ENCODE results near the gene GLIPR1L2. TPM values are rescaled to one million over a fixed set of nuclear protein-coding genes. Genes with fewer than 3 reads are reported as not detected.
"Not testable (repeated sequence)": the region's sequence is repeated elsewhere in the genome, so short reads cannot be mapped to it uniquely, and the experiment has no call there.

GLIPR1L2 gene
- total RNA-seq, 1 experiment from 2014 or later: 0.44 TPM

DNA sequence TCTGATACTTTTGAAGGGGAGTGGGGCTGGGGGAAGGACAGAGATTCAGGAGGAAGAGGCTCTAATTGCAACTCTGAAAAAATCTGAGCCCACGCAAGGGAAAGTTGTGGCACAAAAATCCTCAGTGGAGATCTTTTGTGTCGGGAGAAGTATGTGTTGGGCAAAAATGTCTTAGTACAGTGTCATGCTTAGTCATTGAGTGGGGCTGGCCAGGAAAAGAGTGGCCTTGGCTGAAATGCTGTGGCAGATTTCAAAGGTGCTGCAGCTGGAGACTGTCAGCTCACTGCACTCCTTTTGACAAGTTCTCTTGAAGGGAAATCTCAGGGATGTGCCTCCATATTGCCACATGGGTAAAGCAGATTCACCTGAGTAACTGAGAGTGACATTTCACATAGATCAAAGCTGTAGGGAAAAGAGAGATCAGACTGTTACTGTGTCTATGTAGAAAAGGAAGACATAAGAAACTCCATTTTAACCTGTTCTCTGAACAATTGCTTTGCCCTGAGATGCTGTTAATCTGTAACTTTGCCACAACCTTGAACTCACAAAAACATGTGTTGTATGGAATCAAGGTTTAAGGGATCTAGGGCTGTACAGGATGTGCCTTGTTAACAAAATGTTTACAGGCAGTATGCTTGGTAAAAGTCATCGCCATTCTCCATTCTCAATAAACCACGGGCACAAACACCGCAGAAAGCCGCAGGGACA, 53.7 kb downstream of the GLIPR1L2 start:
- Histone ChIP-seq H3K4me2 (ENCODE audit: low read length) (no peak overlapping the region), H3K4me3 (replicated peaks in 1 of 2; ENCODE audit: low read depth in 1 of 2, low read length in 2 of 2) (no peak overlapping the region), H3K9ac (ENCODE audit: low read length) (no peak overlapping the region), H3K9me2 (ENCODE audit: insufficient read depth) (no peaks in the 10 kb centered on the region), H3K36me3 (ENCODE audit: control insufficient read depth in 1 of 2, insufficient read depth in 2 of 2, low read length in 2 of 2) (no peaks in the 10 kb centered on the region), H2AFZ (ENCODE audit: low read depth, low read length, poor library complexity, severe bottlenecking) (peak overlapping the region; percentile 77), H4K20me1 (ENCODE audit: insufficient read depth) (no peaks in the 10 kb centered on the region), H3K27me3 (ENCODE audit: insufficient read depth, low read length) (no peaks in the 10 kb centered on the region), H3K27ac (ENCODE audit: low read depth, low read length) (no peak overlapping the region), H3K79me2 (ENCODE audit: insufficient read depth, low read length) (no peaks in the 10 kb centered on the region), H3K9me3 (ENCODE audit: control insufficient read depth in 1 of 2, insufficient read depth in 1 of 2, low read depth in 1 of 2, low read length in 2 of 2) (no peaks in the 10 kb centered on the region), H3K4me1 (ENCODE audit: control insufficient read depth in 1 of 2, insufficient read depth in 2 of 2, low read length in 2 of 2) (peaks cover 0 to 21% of the 10 kb centered on the region in 2 experiments; a peak in 3 of 4 replicates)
- TF ChIP-seq, protein P1, sequence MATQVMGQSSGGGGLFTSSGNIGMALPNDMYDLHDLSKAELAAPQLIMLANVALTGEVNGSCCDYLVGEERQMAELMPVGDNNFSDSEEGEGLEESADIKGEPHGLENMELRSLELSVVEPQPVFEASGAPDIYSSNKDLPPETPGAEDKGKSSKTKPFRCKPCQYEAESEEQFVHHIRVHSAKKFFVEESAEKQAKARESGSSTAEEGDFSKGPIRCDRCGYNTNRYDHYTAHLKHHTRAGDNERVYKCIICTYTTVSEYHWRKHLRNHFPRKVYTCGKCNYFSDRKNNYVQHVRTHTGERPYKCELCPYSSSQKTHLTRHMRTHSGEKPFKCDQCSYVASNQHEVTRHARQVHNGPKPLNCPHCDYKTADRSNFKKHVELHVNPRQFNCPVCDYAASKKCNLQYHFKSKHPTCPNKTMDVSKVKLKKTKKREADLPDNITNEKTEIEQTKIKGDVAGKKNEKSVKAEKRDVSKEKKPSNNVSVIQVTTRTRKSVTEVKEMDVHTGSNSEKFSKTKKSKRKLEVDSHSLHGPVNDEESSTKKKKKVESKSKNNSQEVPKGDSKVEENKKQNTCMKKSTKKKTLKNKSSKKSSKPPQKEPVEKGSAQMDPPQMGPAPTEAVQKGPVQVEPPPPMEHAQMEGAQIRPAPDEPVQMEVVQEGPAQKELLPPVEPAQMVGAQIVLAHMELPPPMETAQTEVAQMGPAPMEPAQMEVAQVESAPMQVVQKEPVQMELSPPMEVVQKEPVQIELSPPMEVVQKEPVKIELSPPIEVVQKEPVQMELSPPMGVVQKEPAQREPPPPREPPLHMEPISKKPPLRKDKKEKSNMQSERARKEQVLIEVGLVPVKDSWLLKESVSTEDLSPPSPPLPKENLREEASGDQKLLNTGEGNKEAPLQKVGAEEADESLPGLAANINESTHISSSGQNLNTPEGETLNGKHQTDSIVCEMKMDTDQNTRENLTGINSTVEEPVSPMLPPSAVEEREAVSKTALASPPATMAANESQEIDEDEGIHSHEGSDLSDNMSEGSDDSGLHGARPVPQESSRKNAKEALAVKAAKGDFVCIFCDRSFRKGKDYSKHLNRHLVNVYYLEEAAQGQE (IDR thresholded peaks at IDR 0.05; ENCODE audit: low read depth): no peak
- TF ChIP-seq CEBPB (IDR thresholded peaks at IDR 0.05; ENCODE audit: low read depth) (no peak), POLR2AphosphoS5 (IDR thresholded peaks at IDR 0.05; ENCODE audit: low read depth, low read length) (no peak), TCF7L2 (IDR thresholded peaks at IDR 0.05; ENCODE audit: borderline replicate concordance, extremely low read depth, insufficient read depth, insufficient read length) (peak; percentile 12)
- ChIA-PET RAD21 (ENCODE audit: low non-redundant PET in 1 of 2, low total read pairs in 2 of 2, uncharacterized antibody in 2 of 2, unreplicated experiment in 2 of 2) (no interaction called here), POLR2A (no interaction called here), CTCF (no interaction called here)
- ATAC-seq: 0 out of 2 replicates have a peak, but pooled peaks have one; percentile 22
- intact Hi-C loops (cut with micrococcal nuclease): no loop called here
- no peak for DNase-seq (ENCODE audit: low read depth, low spot score)
- no TSS peak for BruUV-seq (replicated peaks)

DNA sequence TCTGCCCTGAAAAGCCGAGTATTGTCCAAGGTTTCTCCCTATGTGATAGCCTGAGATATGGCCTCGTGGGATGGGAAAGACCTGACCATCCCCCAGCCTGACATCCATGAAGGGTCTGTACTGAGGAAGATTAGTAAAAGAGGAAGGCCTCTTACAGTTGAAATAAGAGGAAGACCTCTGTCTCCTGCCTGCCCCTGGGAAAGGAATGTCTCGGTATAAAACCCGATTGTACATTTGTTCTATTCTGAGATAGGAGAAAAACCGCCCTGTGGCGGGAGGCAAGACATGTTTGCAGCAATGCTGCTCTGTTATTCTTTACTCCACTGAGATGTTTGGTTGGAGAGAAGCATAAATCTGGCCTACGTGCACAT, 54.2 kb downstream of the GLIPR1L2 start:
- intact Hi-C loops (cut with micrococcal nuclease); H3K4me2 ChIP-seq (ENCODE audit: low read length); ATAC-seq; CTCF ChIA-PET; H3K27ac ChIP-seq (ENCODE audit: low read depth, low read length); H3K9me3 ChIP-seq (ENCODE audit: control insufficient read depth in 1 of 2, insufficient read depth in 1 of 2, low read depth in 1 of 2, low read length in 2 of 2); H3K9me2 ChIP-seq (ENCODE audit: insufficient read depth); H3K27me3 ChIP-seq (ENCODE audit: insufficient read depth, low read length); H4K20me1 ChIP-seq (ENCODE audit: insufficient read depth); H2AFZ ChIP-seq (ENCODE audit: low read depth, low read length, poor library complexity, severe bottlenecking); POLR2A ChIA-PET; H3K36me3 ChIP-seq (ENCODE audit: control insufficient read depth in 1 of 2, insufficient read depth in 2 of 2, low read length in 2 of 2); DNase-seq (ENCODE audit: low read depth, low spot score); H3K9ac ChIP-seq (ENCODE audit: low read length); H3K4me3 ChIP-seq (replicated peaks in 1 of 2; ENCODE audit: low read depth in 1 of 2, low read length in 2 of 2); H3K79me2 ChIP-seq (ENCODE audit: insufficient read depth, low read length); BruUV-seq (replicated peaks); RAD21 ChIA-PET (ENCODE audit: low non-redundant PET in 1 of 2, low total read pairs in 2 of 2, uncharacterized antibody in 2 of 2, unreplicated experiment in 2 of 2): not testable (repeated sequence)
- peaks cover 0 to 21% of the 10 kb centered on the region in 2 experiments; a peak in 3 of 4 replicates for H3K4me1 ChIP-seq (ENCODE audit: control insufficient read depth in 1 of 2, insufficient read depth in 2 of 2, low read length in 2 of 2)
